Aorta (tissue), 5 donors: ENCODE data around the gene SUSD2. TPM values are rescaled to one million over a fixed set of nuclear protein-coding genes. Genes with fewer than 3 reads are reported as not detected.
"Not testable (repeated sequence)": the region's sequence is repeated elsewhere in the genome, so short reads cannot be mapped to it uniquely, and the experiment has no call there.

Source experiments
- ATAC-seq: fragments of 200-7000 bp; cut with Tn5 transposase; one replicate; pipeline ENCODE4 v1.9.1; 2022; ENCODE audit warnings: moderate library complexity; ENCODE audit not compliant: low FRiP score
- DNase-seq, 2 donors: peaks; one replicate each; pipeline ENCODE4 v3.0.0-alpha.2; 2020
- H3K27ac ChIP-seq, 2 donors: one replicate each; pipeline ENCODE4 v1.5.1; 2013; ENCODE audit warnings: low read length in 2 of 2, mild to moderate bottlenecking in 2 of 2, moderate library complexity in 2 of 2, control low read depth in 1 of 2, inconsistent platforms in 1 of 2, low read depth in 1 of 2
- H3K27me3 ChIP-seq, 2 donors: one replicate each; pipeline ENCODE4 v1.6.1; 2013; ENCODE audit warnings: control low read depth in 1 of 2, low read length in 1 of 2, mild to moderate bottlenecking in 1 of 2, moderate library complexity in 1 of 2; ENCODE audit not compliant: insufficient read depth in 2 of 2, control insufficient read depth in 1 of 2
- H3K36me3 ChIP-seq, 2 donors: one replicate each; pipeline ENCODE4 v1.6.1; 2013; ENCODE audit warnings: control low read depth in 1 of 2, low read length in 1 of 2, mild to moderate bottlenecking in 1 of 2; ENCODE audit not compliant: insufficient read depth in 2 of 2, control insufficient read depth in 1 of 2
- H3K4me1 ChIP-seq, 2 donors: one replicate each; pipeline ENCODE4 v1.6.1; 2013; ENCODE audit warnings: low read length in 2 of 2, control low read depth in 1 of 2, mild to moderate bottlenecking in 1 of 2, moderate library complexity in 1 of 2; ENCODE audit not compliant: insufficient read depth in 2 of 2, control insufficient read depth in 1 of 2
- H3K4me3 ChIP-seq, 2 donors: one replicate each; pipeline ENCODE4 v1.5.1; 2013; ENCODE audit warnings: low read length in 2 of 2, control low read depth in 1 of 2, mild to moderate bottlenecking in 1 of 2
- H3K9me3 ChIP-seq: one replicate; pipeline ENCODE4 v1.6.1; 2013; ENCODE audit warnings: mild to moderate bottlenecking, low read length; ENCODE audit not compliant: control insufficient read depth
- WGBS, 2 donors: extraction: QIAGEN DNeasy Blood & Tissue Kit; methylation state at CpG; one replicate each; pipeline ENCODE4 v1.1.7; 2013; 5-methylcytosine and 5-hydroxymethylcytosine counted together
- intact Hi-C, 2 donors: fragments of 100-400 bp; cut with DNase I; formaldehyde crosslinking; loops; one replicate each; pipeline versions ENCODE4 v1.14.2 to v1.15.0; 2022
- polyA plus RNA-seq, 2 donors: library from polyadenylated mRNA; stranded (reverse); fragments of 200-250 nt; gene quantifications; one replicate each; pipeline ENCODE4 v1.2.3, GENCODE V29; 2013
- total RNA-seq, 2 donors: library from RNA; stranded (reverse); fragmentation: NEBNext Ultra II Directional; extraction: Animal tissue kit (Norgen Biotek cat#: 25700); gene quantifications; one replicate each; pipeline ENCODE4 v1.2.1, GENCODE V29; 2021
- donor health status: healthy with polysubstance abuse.
- donor health status: Bipolar disorder and iron deficiency.
- donor health status: DM: no; HTN: no; CAD: no.
- donor health status: DM: no; HTN: no; CAD: no.
- donor health status: DM: yes; HTN: yes; CAD: no.

Gene SUSD2
- total and polyA plus RNA-seq, 4 donors: 7.1 to 79.5 (median 13.1) TPM

DNA sequence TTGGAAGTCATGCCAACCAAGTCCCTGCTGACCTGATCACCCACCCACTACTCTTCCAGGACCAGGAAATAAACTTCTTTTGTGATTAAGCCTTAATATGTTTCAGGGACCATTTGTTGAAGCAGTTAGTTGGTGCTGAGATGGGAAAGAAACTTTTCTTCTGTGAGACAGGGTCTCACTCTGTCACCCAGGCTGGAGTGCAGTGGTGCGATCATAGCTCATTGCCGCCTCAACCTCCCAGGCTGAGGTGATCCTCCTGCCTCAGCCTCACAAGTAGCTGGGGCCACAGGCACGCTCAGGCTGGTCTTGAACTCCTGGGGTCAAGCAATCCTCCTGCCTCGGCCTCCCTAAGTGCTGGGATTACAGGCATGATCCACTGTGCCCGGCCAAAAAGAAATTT lies 10.6 kb downstream of the SUSD2 start:
- WGBS, 2 donors: 97 to 99% methylated on average over 5 of the region's 5 CpGs
- Histone ChIP-seq H3K4me1 (no peaks in the 10 kb centered on the region), H3K27ac (no peak overlapping the region), H3K9me3 (no peaks in the 10 kb centered on the region), H3K36me3 (no peaks in the 10 kb centered on the region), H3K27me3 (no peaks in the 10 kb centered on the region), H3K4me3 (no peak overlapping the region)
- intact Hi-C loops: loop anchor here in 1 of 2 donors (2.0 kb wide), 1 partner anchor 55 kb away; no protein-coding TSS in a partner anchor
- ATAC-seq (no peak), DNase-seq (no peak)

GRCh38 chr22:24198682-24199052 lies 17.4 kb downstream of the SUSD2 start:
- Histone ChIP-seq H3K27ac (no peak overlapping the region), H3K4me3 (no peak overlapping the region), H3K36me3 (no peaks in the 10 kb centered on the region), H3K9me3 (no peaks in the 10 kb centered on the region), H3K27me3 (no peaks in the 10 kb centered on the region), H3K4me1 (no peaks in the 10 kb centered on the region)
- ATAC-seq (no peak), DNase-seq (no peak)
- intact Hi-C loops: no loop called here
- WGBS, 2 donors: 61 to 68% methylated on average over 6 of the region's 6 CpGs

- Histone ChIP-seq H3K4me1 (peaks cover 0 to 2% of the 10 kb centered on the region in 2 donors), H3K27ac (no peak overlapping the region), H3K27me3 (no peaks in the 10 kb centered on the region), H3K36me3 (no peaks in the 10 kb centered on the region), H3K4me3 (no peak overlapping the region), H3K9me3 (no peaks in the 10 kb centered on the region)
- DNase-seq (no peak), ATAC-seq (no peak)
- WGBS, 2 donors: 85 to 86% methylated on average over 7 of the region's 7 CpGs
- intact Hi-C loops: no loop called here
Observed at GRCh38 chr22:24200619-24201212, 19.4 kb downstream of the SUSD2 start.

- 93 to 95% methylated on average over 26 of the region's 26 CpGs for WGBS, 2 donors
- intact Hi-C loops: no loop called here
Observed at GRCh38 chr22:24201681-24202614, 20.7 kb downstream of the SUSD2 start.

GRCh38 chr22:24203856-24204255 lies 22.6 kb downstream of the SUSD2 start:
- H3K36me3 ChIP-seq, ATAC-seq, H3K27me3 ChIP-seq, H3K27ac ChIP-seq, H3K4me3 ChIP-seq, intact Hi-C loops, DNase-seq, H3K9me3 ChIP-seq: not testable (repeated sequence)
- WGBS, 2 donors: 88 to 92% methylated on average over 5 of the region's 5 CpGs
- peaks cover 1 to 15% of the 10 kb centered on the region in 2 donors for H3K4me1 ChIP-seq

More at GRCh38 chr22:24201681-24202614, 20.7 kb downstream of the SUSD2 start:
- Histone ChIP-seq H3K27me3 (no peaks in the 10 kb centered on the region), H3K9me3 (no peaks in the 10 kb centered on the region), H3K27ac (no peak overlapping the region), H3K4me1 (peaks cover 0 to 7% of the 10 kb centered on the region in 2 donors), H3K4me3 (no peak overlapping the region), H3K36me3 (no peaks in the 10 kb centered on the region)
- DNase-seq (no peak), ATAC-seq (no peak)

DNA sequence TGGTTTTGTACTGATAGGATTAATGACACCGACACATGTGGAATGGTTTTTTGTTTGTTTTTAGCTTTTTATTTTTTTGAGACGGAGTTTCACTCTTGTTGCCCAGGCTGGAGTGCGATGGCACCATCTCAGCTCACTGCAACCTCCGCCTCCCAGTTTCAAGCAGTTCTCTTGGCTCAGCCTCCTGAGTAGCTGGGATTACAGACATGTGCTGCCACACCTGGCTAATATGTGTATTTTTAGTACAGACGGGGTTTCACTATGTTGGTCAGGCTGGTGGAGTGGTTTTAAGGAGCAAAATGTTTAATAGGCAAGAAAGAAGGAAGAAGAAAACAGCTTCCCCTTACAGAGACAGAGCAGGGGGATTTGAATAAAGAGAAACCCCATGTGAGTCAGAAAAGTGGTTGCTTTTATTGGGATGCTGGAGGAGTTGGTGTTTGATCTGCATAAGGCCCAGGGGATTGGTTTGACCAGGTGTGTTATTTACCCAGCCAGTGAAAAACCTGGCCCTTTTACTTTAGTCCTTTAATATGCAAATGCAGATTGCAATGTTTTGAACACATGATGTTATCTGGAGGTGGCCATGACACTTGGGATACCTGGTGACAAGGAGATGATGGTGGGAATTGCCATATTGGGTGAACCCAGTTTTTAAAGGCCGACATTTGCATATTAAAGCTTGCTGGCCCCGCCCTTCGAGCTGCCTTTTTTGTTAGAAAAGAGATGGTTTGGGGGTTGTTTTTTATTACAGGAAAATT lies 24.3 kb downstream of the SUSD2 start:
- peaks cover 1 to 15% of the 10 kb centered on the region in 2 donors for H3K4me1 ChIP-seq
- no peaks in the 10 kb centered on the region for H3K36me3 ChIP-seq
- whole genome bisulfite sequencing, 2 donors: 92 to 93% methylated on average over 8 of the region's 8 CpGs
- no peaks in the 10 kb centered on the region for H3K27me3 ChIP-seq
- no peak for ATAC-seq
- no peak overlapping the region for H3K4me3 ChIP-seq
- DNase-seq: no peak
- no peak overlapping the region for H3K27ac ChIP-seq
- H3K9me3 ChIP-seq: no peaks in the 10 kb centered on the region
- intact Hi-C loops: no loop called here

DNA sequence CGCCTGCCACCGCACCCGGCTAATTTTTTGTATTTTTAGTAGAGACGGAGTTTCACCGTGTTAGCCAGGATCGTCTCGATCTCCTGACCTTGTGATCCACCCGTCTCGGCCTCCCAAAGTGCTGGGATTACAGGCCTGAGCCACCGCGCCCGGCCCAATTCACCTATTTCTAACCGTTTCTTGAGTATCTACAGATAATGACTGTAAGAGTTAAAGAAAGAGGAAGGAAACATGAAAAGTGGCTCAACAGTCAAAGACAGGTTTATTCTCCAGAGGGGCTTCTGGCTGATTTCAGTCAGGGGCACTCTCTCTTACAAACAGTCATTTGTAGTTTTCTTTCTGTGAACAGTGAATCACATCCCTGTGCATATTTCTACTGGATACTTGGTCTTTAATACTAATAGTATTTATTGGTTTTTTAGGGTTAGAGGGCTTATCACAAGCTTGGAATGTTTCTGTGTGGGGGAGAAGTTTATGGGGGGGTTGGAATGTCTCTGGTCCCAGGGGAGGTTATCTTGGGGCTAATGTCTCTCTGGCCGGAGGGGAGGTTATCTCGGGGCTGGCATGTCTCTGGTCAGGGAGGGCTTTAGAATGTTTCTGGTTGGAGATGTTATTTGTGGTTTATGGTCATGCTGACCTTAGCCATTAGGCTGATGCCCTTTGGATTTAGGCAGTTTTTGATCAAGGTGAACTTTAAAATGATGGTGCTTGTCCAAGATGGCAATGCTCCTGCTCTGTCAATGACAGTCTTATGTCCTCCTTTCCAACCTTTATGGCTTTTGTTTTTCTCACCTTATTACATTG lies 25.4 kb downstream of the SUSD2 start:
- DNase-seq, H3K27me3 ChIP-seq, H3K9me3 ChIP-seq, H3K36me3 ChIP-seq, ATAC-seq, intact Hi-C loops, H3K4me3 ChIP-seq: not testable (repeated sequence)
- peak overlapping the region in 1 of 2 donors; percentile 17 for H3K27ac ChIP-seq
- 82% methylated on average over 15 of the region's 15 CpGs for WGBS, 2 donors
- H3K4me1 ChIP-seq: peaks cover 1 to 15% of the 10 kb centered on the region in 2 donors
